ENCODE measurements around the gene INAFM2.
A peak's percentile ranks its signal among the peaks of the same experiment; 100 is the strongest.

The INAFM2 gene

GRCh38 chr15:40349163-40349562 is 25.7 kb downstream of the INAFM2 start:
- in situ Hi-C loops (cut with MboI; ENCODE audit: low pct_unique_long_range_greater_than_20kb, low sequenced_read_pairs, unreplicated experiment): no loop called here
- DNase-seq (ENCODE audit: low spot score): no peak
- no peak for TF ChIP-seq CTCF (IDR thresholded peaks at IDR 0.05; ENCODE audit: extremely low read depth, insufficient read depth, missing control alignments)

- in situ Hi-C loops (cut with MboI; ENCODE audit: low pct_unique_long_range_greater_than_20kb, low sequenced_read_pairs, unreplicated experiment): no loop called here
- TF ChIP-seq CTCF (IDR thresholded peaks at IDR 0.05; ENCODE audit: extremely low read depth, insufficient read depth, missing control alignments): no peak
- no peak for DNase-seq (ENCODE audit: low spot score)
Measured at GRCh38 chr15:40352281-40352901, 28.9 kb downstream of the INAFM2 start.

GRCh38 chr15:40353697-40354096 is 30.2 kb downstream of the INAFM2 start:
- in situ Hi-C loops (cut with MboI; ENCODE audit: low pct_unique_long_range_greater_than_20kb, low sequenced_read_pairs, unreplicated experiment): no loop called here
- DNase-seq (ENCODE audit: low spot score): no peak
- TF ChIP-seq CTCF (IDR thresholded peaks at IDR 0.05; ENCODE audit: extremely low read depth, insufficient read depth, missing control alignments): no peak

GRCh38 chr15:40354408-40355171 is 31.1 kb downstream of the INAFM2 start:
- peak; percentile 20 for TF ChIP-seq CTCF (IDR thresholded peaks at IDR 0.05; ENCODE audit: extremely low read depth, insufficient read depth, missing control alignments)
- DNase-seq (ENCODE audit: low spot score): peak; percentile 38
- in situ Hi-C loops (cut with MboI; ENCODE audit: low pct_unique_long_range_greater_than_20kb, low sequenced_read_pairs, unreplicated experiment): no loop called here

- in situ Hi-C loops (cut with MboI; ENCODE audit: low pct_unique_long_range_greater_than_20kb, low sequenced_read_pairs, unreplicated experiment): no loop called here
- no peak for DNase-seq (ENCODE audit: low spot score)
- no peak for TF ChIP-seq CTCF (IDR thresholded peaks at IDR 0.05; ENCODE audit: extremely low read depth, insufficient read depth, missing control alignments)
Measured at GRCh38 chr15:40355976-40356585, 32.6 kb downstream of the INAFM2 start.

- no peak for DNase-seq (ENCODE audit: low spot score)
- no peak for TF ChIP-seq CTCF (IDR thresholded peaks at IDR 0.05; ENCODE audit: extremely low read depth, insufficient read depth, missing control alignments)
- in situ Hi-C loops (cut with MboI; ENCODE audit: low pct_unique_long_range_greater_than_20kb, low sequenced_read_pairs, unreplicated experiment): no loop called here
Measured at GRCh38 chr15:40357246-40357645, 33.8 kb downstream of the INAFM2 start.
